Measurements from ENCODE around the gene CD101.

GRCh38 chr1:117047271-117047670 lies 45.7 kb downstream of the CD101 start:
- TF ChIP-seq POLR2AphosphoS5 (IDR thresholded peaks at IDR 0.05; ENCODE audit: low read depth, low read length) (no peak), SPI1 (IDR thresholded peaks at IDR 0.05; ENCODE audit: low read depth, low read length) (no peak)
